Measurements from ENCODE around the gene TSPAN14. TPM values are rescaled to one million over a fixed set of nuclear protein-coding genes. Genes with fewer than 3 reads are reported as not detected.
"Not testable (repeated sequence)": the region's sequence is repeated elsewhere in the genome, so short reads cannot be mapped to it uniquely, and the experiment has no call there.

The TSPAN14 gene
- total RNA-seq, 2 experiments from 2014 or later: 167 to 168 TPM

- TF ChIP-seq, protein P1, sequence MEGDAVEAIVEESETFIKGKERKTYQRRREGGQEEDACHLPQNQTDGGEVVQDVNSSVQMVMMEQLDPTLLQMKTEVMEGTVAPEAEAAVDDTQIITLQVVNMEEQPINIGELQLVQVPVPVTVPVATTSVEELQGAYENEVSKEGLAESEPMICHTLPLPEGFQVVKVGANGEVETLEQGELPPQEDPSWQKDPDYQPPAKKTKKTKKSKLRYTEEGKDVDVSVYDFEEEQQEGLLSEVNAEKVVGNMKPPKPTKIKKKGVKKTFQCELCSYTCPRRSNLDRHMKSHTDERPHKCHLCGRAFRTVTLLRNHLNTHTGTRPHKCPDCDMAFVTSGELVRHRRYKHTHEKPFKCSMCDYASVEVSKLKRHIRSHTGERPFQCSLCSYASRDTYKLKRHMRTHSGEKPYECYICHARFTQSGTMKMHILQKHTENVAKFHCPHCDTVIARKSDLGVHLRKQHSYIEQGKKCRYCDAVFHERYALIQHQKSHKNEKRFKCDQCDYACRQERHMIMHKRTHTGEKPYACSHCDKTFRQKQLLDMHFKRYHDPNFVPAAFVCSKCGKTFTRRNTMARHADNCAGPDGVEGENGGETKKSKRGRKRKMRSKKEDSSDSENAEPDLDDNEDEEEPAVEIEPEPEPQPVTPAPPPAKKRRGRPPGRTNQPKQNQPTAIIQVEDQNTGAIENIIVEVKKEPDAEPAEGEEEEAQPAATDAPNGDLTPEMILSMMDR (IDR thresholded peaks at IDR 0.05): no peak
- H3K27ac Mint-ChIP-seq: no peak overlapping the region
- ChIA-PET CTCF (no interaction called here), POLR2A (no interaction called here)
- intact Hi-C loops (cut with DNase I, micrococcal nuclease): no loop called here
- H3K4me3 Mint-ChIP-seq: no peak overlapping the region
- Histone ChIP-seq H3K27me3 (ENCODE audit: control insufficient read depth in 1 of 2, insufficient read depth in 2 of 2, low read length in 2 of 2) (no peaks in the 10 kb centered on the region), H3K36me3 (ENCODE audit: insufficient read depth, low read length) (no peaks in the 10 kb centered on the region), H3K4me1 (ENCODE audit: insufficient read depth, low read length) (peaks cover 3% of the 10 kb centered on the region), H3K9me3 (ENCODE audit: control insufficient read depth in 1 of 2, insufficient read depth in 1 of 2, low read length in 2 of 2) (no peaks in the 10 kb centered on the region), H3K4me3 (ENCODE audit: low read length) (no peak overlapping the region), H3K27ac (ENCODE audit: low read depth in 1 of 2, low read length in 2 of 2) (no peak overlapping the region)
- ATAC-seq (ENCODE audit: poor library complexity) (no peak), DNase-seq (peak in 1 of 14 experiments; percentile 8)
- H3K36me3 Mint-ChIP-seq (ENCODE audit: low read depth): no peaks in the 10 kb centered on the region
- no peaks in the 10 kb centered on the region for H3K27me3 Mint-ChIP-seq
- H3K4me1 Mint-ChIP-seq (ENCODE audit: low read depth): no peaks in the 10 kb centered on the region
- H3K9me3 Mint-ChIP-seq: no peaks in the 10 kb centered on the region
Observed at GRCh38 chr10:80542652-80543318, 88.7 kb downstream of the TSPAN14 start.

DNA sequence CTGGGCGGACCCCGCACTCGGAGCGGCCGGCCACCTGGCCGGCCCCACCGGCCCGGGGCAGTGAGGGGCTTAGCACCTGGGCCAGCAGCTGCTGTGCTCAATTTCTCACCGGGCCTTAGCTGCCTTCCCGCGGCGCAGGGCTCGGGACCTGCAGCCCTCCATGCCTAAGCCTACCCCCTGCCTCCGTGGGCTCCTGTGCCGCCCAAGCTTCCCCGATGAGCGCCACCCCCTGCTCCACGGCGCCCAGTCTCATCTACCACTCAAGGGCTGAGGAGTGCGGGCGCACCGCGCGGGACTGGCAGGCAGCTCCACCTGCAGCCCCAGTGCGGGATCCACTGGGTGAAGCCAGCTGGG, 89.2 kb downstream of the TSPAN14 start:
- H3K27ac ChIP-seq (ENCODE audit: low read depth in 1 of 2, low read length in 2 of 2); intact Hi-C loops (cut with DNase I, micrococcal nuclease); H3K4me3 ChIP-seq (ENCODE audit: low read length); H3K9me3 Mint-ChIP-seq; POLR2A ChIA-PET; H3K4me3 Mint-ChIP-seq; H3K27ac Mint-ChIP-seq; H3K9me3 ChIP-seq (ENCODE audit: control insufficient read depth in 1 of 2, insufficient read depth in 1 of 2, low read length in 2 of 2); H3K4me1 Mint-ChIP-seq (ENCODE audit: low read depth); H3K27me3 ChIP-seq (ENCODE audit: control insufficient read depth in 1 of 2, insufficient read depth in 2 of 2, low read length in 2 of 2); H3K4me1 ChIP-seq (ENCODE audit: insufficient read depth, low read length); H3K36me3 Mint-ChIP-seq (ENCODE audit: low read depth); H3K27me3 Mint-ChIP-seq; CTCF ChIA-PET; H3K36me3 ChIP-seq (ENCODE audit: insufficient read depth, low read length); ATAC-seq (ENCODE audit: poor library complexity); DNase-seq: not testable (repeated sequence)

- H3K27ac Mint-ChIP-seq: no peak overlapping the region
- H3K36me3 Mint-ChIP-seq (ENCODE audit: low read depth): no peaks in the 10 kb centered on the region
- H3K27me3 ChIP-seq (ENCODE audit: control insufficient read depth in 1 of 2, insufficient read depth in 2 of 2, low read length in 2 of 2): no peaks in the 10 kb centered on the region
Observed at GRCh38 chr10:80544316-80544953, 90.3 kb downstream of the TSPAN14 start.

More at GRCh38 chr10:80544316-80544953, 90.3 kb downstream of the TSPAN14 start:
- Mint-ChIP-seq H3K27me3 (peaks cover 3% of the 10 kb centered on the region), H3K4me3 (no peak overlapping the region), H3K4me1 (ENCODE audit: low read depth) (no peaks in the 10 kb centered on the region), H3K9me3 (no peaks in the 10 kb centered on the region)
- Histone ChIP-seq H3K9me3 (ENCODE audit: control insufficient read depth in 1 of 2, insufficient read depth in 1 of 2, low read length in 2 of 2) (no peaks in the 10 kb centered on the region), H3K4me3 (ENCODE audit: low read length) (no peak overlapping the region), H3K4me1 (ENCODE audit: insufficient read depth, low read length) (peaks cover 3% of the 10 kb centered on the region), H3K36me3 (ENCODE audit: insufficient read depth, low read length) (no peaks in the 10 kb centered on the region), H3K27ac (ENCODE audit: low read depth in 1 of 2, low read length in 2 of 2) (no peak overlapping the region)
- TF ChIP-seq, protein P1 (IDR thresholded peaks at IDR 0.05): no peak
- DNase-seq (no peak), ATAC-seq (ENCODE audit: poor library complexity) (no peak)
- ChIA-PET CTCF (no interaction called here), POLR2A (no interaction called here)
- intact Hi-C loops (cut with DNase I, micrococcal nuclease): no loop called here
